ENCODE data around the gene TP53RK.

Gene TP53RK

GRCh38 chr20:46706242-46706641 lies 17.0 kb upstream of the TP53RK start:
- no peak for DNase-seq

- DNase-seq: no peak
Measured at GRCh38 chr20:46705378-46705729, 16.1 kb upstream of the TP53RK start.

- no peak for DNase-seq
Measured at GRCh38 chr20:46704714-46705377, 15.6 kb upstream of the TP53RK start.

DNA sequence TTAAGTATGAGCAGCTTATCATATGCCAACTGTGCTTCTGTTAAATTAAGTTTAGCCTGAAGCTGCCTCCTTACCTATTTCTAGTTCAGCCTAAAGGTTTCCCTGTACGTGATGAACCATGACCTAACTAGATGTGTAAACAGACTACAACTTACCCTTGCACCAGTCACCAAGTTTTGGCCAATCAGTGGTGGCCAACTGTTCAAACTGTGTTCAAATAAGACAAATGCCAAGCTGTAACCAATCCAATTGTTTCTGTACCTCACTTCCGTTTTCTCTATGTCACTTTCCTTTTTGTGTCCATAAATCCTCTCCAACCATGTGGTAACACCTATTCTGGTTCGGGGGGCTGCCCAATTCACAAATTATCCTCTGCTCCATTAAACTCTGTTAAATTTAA lies 14.2 kb upstream of the TP53RK start:
- no peak for DNase-seq

- no peak for DNase-seq
Measured at GRCh38 chr20:46702447-46703203, 13.4 kb upstream of the TP53RK start.

DNA sequence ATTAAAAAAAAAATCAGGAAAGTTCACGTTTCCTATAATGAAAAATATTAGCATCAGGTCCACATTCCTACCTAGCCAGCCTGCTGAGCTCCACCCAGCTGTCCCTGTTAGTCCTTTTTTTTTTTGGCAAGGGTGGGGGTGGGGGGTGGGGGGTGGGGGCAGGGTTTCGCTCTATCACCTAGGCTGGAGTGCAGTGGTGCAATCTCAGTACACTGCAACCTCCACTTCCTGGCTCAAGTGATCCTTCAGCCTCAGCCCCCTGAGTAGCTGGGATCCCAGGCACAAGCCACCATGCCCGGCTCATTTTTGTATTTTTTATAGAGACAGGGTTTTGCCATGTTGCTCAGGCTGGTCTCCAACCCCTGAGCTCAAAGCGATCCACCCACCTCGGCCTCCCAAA lies 12.7 kb upstream of the TP53RK start:
- no peak for DNase-seq

GRCh38 chr20:46701556-46701955 lies 12.3 kb upstream of the TP53RK start:
- DNase-seq: no peak

DNA sequence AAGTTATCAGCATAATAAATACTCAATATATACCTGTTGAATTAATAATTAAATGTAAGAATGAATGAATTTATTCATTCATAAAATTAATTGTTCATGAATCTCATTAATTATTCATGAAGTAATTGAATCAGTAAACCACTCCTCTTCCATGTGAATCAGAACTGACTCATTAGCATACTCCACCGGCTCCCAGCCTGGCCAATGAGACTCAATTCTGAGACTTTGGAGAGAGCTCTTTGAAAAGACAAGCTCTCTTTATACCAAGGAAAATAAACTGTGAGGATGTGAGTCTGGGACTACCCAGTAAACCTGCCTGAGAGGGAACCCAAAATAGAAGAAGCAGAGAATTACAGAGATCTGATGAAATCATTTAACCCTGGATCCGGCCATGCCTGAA lies 11.8 kb upstream of the TP53RK start:
- DNase-seq: no peak

DNA sequence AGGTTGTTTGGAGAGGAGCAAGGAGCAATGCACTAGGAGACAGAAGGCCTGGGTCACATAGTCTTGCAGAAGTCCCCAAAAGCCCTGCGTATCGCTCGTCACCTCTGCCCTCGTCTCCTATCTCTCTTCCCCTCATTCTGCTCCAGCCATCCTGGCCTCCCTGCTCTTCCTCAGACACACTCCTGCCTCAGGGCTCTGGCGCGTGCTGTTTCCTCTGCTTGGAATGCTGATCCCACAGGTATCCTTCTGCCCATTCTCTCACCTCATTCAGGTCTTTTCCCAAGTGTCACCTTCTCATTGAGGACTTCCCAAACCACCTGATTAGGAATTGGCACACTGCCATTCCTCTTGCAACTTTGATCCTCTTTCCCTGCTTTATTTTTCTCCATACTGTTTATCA lies 11.2 kb upstream of the TP53RK start:
- DNase-seq: no peak

DNA sequence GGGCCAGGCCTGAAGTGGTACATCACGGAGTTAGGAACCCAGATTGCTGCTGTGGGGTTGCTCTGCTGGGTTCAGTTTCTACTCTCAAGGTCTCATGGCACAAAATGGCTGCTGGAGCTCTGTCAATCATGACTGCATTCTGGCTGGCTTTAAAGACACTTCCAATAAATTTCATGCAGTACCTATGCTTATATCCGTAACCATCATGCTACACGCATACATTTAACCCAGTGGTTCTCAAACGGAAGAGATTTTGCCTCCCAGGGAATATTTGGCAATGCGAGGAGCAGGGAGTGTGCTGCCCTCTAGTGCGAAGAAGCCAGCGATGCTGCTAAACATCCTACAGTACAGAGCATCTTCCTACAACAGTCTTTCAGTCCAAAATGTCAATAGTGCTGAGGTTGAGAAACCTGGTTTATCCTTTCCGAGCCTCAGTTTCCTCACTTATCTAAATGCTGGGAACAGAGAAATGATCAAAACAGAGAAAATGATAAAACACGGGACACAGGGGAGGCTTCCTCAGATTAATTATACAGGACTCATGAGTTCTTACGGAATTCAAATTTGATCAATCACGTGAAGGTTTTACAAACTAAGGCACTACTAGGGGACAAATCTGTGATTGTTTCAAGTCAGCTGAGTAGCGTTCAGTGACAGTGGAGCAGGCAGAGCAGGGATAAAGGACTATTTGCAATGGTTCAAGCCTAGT lies 10.6 kb upstream of the TP53RK start:
- no peak for DNase-seq

DNA sequence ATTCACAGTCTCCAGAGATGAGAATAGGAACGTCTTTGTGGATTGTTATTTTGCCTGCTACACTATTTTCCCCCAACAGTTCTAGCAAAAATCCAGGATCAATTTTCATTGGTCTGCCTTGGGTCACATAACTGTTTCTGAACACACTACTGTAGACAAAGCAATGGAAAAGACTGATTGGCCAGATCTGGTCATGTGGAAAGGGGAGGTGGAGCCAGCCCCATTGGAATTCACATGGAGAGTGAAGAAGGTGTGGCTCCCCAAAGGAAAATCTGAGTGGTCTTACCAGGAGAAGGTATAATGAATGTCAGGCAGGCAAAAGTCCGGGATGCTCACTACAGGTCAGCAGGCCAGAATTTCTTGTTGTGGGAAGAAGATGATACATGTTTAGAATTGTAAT lies 9.5 kb upstream of the TP53RK start:
- no peak for DNase-seq

GRCh38 chr20:46696791-46697279 lies 7.6 kb upstream of the TP53RK start:
- no peak for DNase-seq

DNA sequence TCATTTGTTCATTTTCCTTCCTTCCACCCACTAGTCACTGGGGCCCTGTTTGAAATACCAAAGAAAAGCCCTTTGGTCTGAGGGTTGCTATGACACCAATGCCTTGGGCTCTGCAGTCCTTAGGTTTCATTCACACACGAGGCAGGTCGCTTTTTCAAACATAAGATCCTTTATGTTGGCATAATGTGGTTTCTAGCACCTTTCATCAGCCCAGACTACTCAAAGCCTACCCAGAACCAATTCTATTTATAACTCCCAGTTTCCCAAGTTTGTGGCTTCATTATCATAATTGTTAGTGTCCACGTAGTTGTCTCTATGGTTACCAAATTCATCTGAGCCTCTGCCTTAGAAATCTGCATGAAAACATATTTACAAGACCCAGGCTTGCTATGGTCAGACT lies 6.6 kb upstream of the TP53RK start:
- DNase-seq: no peak

DNA sequence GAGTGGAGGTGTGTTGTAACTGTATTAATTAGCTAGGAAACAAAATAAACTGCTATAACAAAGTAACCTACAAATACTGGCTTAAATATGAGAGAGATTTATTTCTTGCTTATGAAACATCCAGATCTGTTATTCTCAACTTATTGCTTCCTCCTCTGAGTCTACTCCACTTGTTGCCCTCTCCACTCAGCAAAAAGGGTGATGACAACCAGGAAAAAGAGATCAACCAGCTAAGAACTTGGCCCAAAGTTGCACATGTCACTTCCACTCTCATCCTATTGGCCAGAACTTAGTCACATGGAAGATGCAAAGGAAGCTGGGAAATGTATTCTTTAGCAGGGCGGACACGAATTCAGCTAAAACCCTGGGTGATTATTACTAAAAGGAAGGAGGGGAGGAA lies 5.2 kb upstream of the TP53RK start:
- DNase-seq: no peak

GRCh38 chr20:46691196-46691595 lies 2.0 kb upstream of the TP53RK start:
- DNase-seq: no peak

GRCh38 chr20:46690219-46691106 lies 1.2 kb upstream of the TP53RK start:
- DNase-seq: no peak

DNA sequence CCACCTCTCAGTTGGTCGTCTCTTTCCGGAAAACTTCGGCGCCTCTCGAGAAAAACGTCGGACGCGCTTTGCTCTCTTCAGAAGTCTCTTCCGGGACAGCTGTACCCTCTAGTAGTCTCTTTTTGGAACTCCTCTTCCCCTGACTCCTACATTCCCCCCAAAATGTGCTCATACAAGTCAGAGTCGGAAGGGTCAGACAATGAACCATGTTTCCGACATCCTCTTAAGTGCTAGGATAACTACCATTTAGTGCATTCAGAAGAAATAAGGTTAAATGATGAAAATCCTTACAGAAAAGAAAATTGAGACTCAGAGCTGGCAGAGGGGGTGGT lies 476 bp upstream of the TP53RK start:
- no peak for DNase-seq

DNA sequence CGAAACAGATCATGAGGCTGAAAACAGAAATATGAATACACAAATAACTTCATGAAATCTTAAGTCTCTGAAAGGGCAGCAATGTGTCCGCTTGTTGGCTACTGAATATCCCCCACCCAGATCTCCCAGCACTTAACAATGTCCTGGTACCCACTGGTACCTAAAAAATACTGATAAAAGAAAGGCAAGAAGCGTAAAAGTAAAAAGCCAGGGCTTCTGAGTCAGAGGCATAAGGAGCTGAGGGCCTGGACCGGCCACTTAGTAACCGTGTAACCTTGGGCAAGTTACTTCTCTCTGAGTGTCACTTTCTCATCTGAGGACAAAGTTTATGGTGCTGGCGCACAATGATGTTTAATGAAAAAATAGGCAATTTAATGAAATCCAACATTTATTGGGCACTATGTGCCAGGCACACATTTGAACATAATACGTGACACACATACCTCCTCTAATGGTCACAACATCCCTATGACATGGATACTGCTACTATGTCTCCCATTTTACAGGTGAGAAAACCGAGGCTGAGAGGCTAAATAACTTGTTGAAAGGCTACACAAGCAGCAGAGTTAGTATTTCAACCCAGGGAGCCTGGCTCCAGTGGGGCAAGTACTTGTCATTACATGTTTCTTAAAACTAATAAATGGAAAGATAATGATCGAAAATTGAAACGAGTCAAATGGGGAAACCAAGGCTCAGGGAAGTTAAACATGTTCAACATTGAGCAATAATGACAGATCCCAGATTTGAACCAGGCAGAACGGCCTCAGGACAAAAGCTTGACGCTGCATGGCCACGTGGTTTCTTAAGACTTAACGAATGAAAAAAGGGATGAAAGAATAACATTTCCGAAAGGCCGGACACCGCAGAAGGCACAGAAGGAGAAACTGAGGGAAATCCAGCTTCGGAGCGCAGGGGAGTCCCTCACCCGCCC lies 828 bp downstream of the TP53RK start:
- no peak for DNase-seq

GRCh38 chr20:46683939-46684750 lies 5.1 kb downstream of the TP53RK start:
- no peak for DNase-seq

DNA sequence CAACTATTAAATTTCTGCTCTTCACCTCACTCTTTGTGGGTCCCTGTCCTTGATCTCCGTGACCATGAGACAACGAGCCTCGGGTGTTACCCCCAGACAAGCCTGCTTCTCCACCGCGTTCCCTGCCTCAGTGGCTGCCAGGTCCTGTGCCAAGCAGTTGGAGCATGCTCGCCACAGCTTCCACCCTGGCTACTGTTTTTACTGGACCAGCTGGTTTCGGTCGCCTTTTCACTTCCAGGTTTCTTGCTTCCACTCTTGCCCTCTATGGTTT lies 5.6 kb downstream of the TP53RK start:
- no peak for DNase-seq

- no peak for DNase-seq
Measured at GRCh38 chr20:46683011-46683667, 6.1 kb downstream of the TP53RK start.

All from CD4-positive, alpha-beta T cell treated with Interleukin-17A for 4 hours (primary cell).